Progenitor cell of endocrine pancreas (in vitro differentiated cells): ENCODE results near the gene TRIM42. TPM values are rescaled to one million over a fixed set of nuclear protein-coding genes. Genes with fewer than 3 reads are reported as not detected.

ENCODE experiments used
- DNase-seq: peaks from one replicate; pipeline ENCODE4 v3.0.0; 2021; ENCODE audit warnings: low spot score; ENCODE audit not compliant: unreplicated experiment
- H3K27ac Mint-ChIP-seq: 2 replicates; pipeline ENCODE4 v1.8.0; 2021; ENCODE audit warnings: mild to moderate bottlenecking, moderate library complexity, mixed read lengths
- H3K27me3 Mint-ChIP-seq: 2 replicates; pipeline ENCODE4 v1.8.0; 2021; ENCODE audit warnings: mixed read lengths
- H3K36me3 Mint-ChIP-seq: 2 replicates; pipeline ENCODE4 v1.8.0; 2022; ENCODE audit warnings: mixed read lengths; ENCODE audit not compliant: insufficient read depth
- H3K4me1 Mint-ChIP-seq: 2 replicates; pipeline ENCODE4 v1.8.0; 2021; ENCODE audit warnings: low read depth, mixed read lengths
- H3K4me3 Mint-ChIP-seq: 2 replicates; pipeline ENCODE4 v1.8.0; 2021; ENCODE audit warnings: low read depth, mild to moderate bottlenecking, moderate library complexity, mixed read lengths
- H3K9me3 Mint-ChIP-seq: 2 replicates; pipeline ENCODE4 v1.8.0; 2021; ENCODE audit warnings: low read depth, mixed read lengths
- total RNA-seq: library from RNA; stranded (reverse); gene quantifications from 2 replicates; pipeline ENCODE4 v1.2.1, GENCODE V29; 2021
- TF ChIP-seq, protein P1 (sequence below): fragments of 200-600 bp; sonication (generic); IDR thresholded peaks from one replicate; pipeline ENCODE4 v1.5.0; 2021; ENCODE audit warnings: antibody characterized with exemption, mild to moderate bottlenecking; ENCODE audit not compliant: unreplicated experiment

The TRIM42 gene
- total RNA-seq, 1 donor from 2014 or later, result not detected

- Mint-ChIP-seq H3K4me3 (no peak overlapping the region), H3K36me3 (no peaks in the 10 kb centered on the region), H3K27ac (no peak overlapping the region), H3K9me3 (no peaks in the 10 kb centered on the region), H3K27me3 (peaks cover 3% of the 10 kb centered on the region), H3K4me1 (no peaks in the 10 kb centered on the region)
- TF ChIP-seq, protein P1, sequence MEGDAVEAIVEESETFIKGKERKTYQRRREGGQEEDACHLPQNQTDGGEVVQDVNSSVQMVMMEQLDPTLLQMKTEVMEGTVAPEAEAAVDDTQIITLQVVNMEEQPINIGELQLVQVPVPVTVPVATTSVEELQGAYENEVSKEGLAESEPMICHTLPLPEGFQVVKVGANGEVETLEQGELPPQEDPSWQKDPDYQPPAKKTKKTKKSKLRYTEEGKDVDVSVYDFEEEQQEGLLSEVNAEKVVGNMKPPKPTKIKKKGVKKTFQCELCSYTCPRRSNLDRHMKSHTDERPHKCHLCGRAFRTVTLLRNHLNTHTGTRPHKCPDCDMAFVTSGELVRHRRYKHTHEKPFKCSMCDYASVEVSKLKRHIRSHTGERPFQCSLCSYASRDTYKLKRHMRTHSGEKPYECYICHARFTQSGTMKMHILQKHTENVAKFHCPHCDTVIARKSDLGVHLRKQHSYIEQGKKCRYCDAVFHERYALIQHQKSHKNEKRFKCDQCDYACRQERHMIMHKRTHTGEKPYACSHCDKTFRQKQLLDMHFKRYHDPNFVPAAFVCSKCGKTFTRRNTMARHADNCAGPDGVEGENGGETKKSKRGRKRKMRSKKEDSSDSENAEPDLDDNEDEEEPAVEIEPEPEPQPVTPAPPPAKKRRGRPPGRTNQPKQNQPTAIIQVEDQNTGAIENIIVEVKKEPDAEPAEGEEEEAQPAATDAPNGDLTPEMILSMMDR, result no peak
- DNase-seq, result no peak
Measured at GRCh38 chr3:140682586-140682985, 4.7 kb downstream of the TRIM42 start.

- Mint-ChIP-seq H3K4me3 (no peak overlapping the region), H3K4me1 (no peaks in the 10 kb centered on the region), H3K9me3 (no peaks in the 10 kb centered on the region), H3K27ac (no peak overlapping the region), H3K36me3 (no peaks in the 10 kb centered on the region), H3K27me3 (no peaks in the 10 kb centered on the region)
- TF ChIP-seq, protein P1, result no peak
- no peak for DNase-seq
Measured at GRCh38 chr3:140686128-140686527, 8.3 kb downstream of the TRIM42 start.

- no peak overlapping the region for H3K27ac Mint-ChIP-seq
- no peaks in the 10 kb centered on the region for H3K9me3 Mint-ChIP-seq
- H3K36me3 Mint-ChIP-seq, result no peaks in the 10 kb centered on the region
- H3K4me3 Mint-ChIP-seq, result no peak overlapping the region
- no peaks in the 10 kb centered on the region for H3K4me1 Mint-ChIP-seq
- TF ChIP-seq, protein P1, result no peak
- H3K27me3 Mint-ChIP-seq, result no peaks in the 10 kb centered on the region
- no peak for DNase-seq
Measured at GRCh38 chr3:140686948-140687347, 9.1 kb downstream of the TRIM42 start.

DNA sequence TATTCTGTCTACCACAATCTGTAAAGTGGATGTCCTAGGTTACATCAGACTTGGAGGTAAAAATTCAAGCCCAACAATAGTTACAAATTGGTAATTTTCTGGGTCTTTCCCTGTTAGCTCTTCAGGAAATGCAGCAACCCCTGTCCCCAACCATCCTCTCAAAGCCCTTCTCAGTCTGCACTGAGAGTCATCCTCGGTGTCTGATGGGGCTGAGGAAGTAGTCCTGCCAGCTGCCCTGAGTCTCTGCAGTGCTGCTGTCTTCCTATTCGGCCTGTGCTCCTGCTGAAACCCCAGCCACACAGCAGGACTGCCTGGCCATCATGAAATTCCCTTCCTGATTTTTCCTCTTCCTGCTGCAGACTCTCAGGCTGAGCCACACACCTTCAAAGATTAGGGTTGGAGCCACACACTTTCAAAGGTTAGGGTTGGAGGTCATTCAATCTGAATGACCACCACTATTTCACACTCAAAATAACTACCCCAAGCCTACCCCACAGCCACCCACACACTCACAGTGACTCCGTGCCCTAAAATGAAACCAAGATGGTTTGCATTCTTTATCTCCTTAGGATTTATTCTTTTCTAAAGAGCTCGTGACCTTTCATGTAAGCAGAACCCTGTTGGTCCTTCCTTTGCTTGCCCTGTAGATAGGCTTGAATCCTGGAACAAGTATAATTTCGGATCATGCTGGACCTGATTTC, 17.6 kb downstream of the TRIM42 start:
- no peak for DNase-seq
- H3K27me3 Mint-ChIP-seq, result no peaks in the 10 kb centered on the region
- peaks cover 12% of the 10 kb centered on the region for H3K4me1 Mint-ChIP-seq
- H3K36me3 Mint-ChIP-seq, result no peaks in the 10 kb centered on the region
- H3K27ac Mint-ChIP-seq, result no peak overlapping the region
- TF ChIP-seq, protein P1, result no peak
- H3K4me3 Mint-ChIP-seq, result no peak overlapping the region
- H3K9me3 Mint-ChIP-seq, result peaks cover 5% of the 10 kb centered on the region

DNA sequence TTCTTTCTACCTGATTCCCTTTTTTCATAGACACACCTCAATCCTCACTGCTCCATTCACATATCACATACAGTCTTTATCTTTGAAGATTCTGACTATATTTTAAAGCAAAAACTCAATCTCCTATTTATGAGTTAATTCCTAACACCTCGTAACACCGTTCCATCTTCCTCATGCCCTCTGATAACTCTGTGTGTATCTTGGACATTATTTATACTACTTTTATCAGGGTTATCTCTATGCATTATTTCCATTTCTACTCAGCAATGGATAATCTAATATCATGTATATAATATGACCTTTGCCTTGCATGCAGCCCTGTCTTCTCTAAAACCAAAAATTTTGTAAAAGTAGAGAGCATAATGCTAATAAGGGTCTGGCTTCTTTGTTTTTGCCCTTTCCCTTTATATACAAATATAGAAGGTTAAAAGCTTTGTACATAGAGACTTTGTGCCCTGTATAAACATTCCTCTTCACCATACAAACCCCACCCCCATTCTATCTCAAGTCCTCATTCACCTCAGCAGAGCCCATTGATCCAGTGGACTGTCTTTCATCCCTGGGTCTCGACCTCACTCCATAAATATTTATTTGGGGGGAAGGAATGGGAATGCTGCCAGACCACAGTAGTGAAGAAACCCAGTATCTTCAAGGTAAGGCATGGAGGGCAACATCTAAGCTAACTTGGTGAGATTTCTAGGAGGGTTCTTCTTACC, 21.8 kb downstream of the TRIM42 start:
- peaks cover 14% of the 10 kb centered on the region for H3K4me1 Mint-ChIP-seq
- H3K27ac Mint-ChIP-seq, result no peak overlapping the region
- H3K9me3 Mint-ChIP-seq, result peaks cover 5% of the 10 kb centered on the region

More for the DNA sequence above, 21.8 kb downstream of the TRIM42 start:
- no peak for DNase-seq
- Mint-ChIP-seq H3K27me3 (peaks cover 11% of the 10 kb centered on the region), H3K36me3 (no peaks in the 10 kb centered on the region), H3K4me3 (no peak overlapping the region)
- TF ChIP-seq, protein P1, result no peak
